22Rv1 (cell line): ENCODE measurements around the gene OR10R2.

Source experiments
- CTCF ChIP-seq: fragments of 450-650 bp; IDR thresholded peaks from 2 replicates; pipeline ENCODE4 v1.5.1; 2017; ENCODE audit warnings: mild to moderate bottlenecking
- ZFX ChIP-seq: fragments of 450-650 bp; IDR thresholded peaks from 2 replicates; pipeline ENCODE4 v1.6.1; 2017; ENCODE audit warnings: antibody characterized with exemption, borderline replicate concordance

- peak; percentile 85 for TF ChIP-seq CTCF
- TF ChIP-seq ZFX = no peak
These were observed 55.3 kb downstream of the OR10R2 start for GRCh38 chr1:158527190-158527815.
